Gastroesophageal sphincter (tissue), 3 donors: ENCODE results near the gene HPS4.

ENCODE experiments used
- EP300 ChIP-seq: sonication (generic); formaldehyde crosslinking; IDR thresholded peaks from one replicate; pipeline ENCODE4 v1.6.1; 2017; ENCODE audit warnings: antibody characterized with exemption, mild to moderate bottlenecking
- POLR2AphosphoS5 ChIP-seq: sonication (generic); formaldehyde crosslinking; IDR thresholded peaks from one replicate; pipeline ENCODE4 v1.6.1; 2017; ENCODE audit warnings: antibody characterized with exemption
- TF ChIP-seq, protein P1 (sequence below), 4 experiments: fragments of 200-600 bp in 2 of 4; fragments of 450-650 bp in 2 of 4; sonication (generic) in 1 of 4; IDR thresholded peaks; one replicate each; pipeline ENCODE4 v1.5.1; 2017 to 2019; ENCODE audit warnings: antibody characterized with exemption in 4 of 4, mild to moderate bottlenecking in 2 of 4, moderate library complexity in 2 of 4

DNA sequence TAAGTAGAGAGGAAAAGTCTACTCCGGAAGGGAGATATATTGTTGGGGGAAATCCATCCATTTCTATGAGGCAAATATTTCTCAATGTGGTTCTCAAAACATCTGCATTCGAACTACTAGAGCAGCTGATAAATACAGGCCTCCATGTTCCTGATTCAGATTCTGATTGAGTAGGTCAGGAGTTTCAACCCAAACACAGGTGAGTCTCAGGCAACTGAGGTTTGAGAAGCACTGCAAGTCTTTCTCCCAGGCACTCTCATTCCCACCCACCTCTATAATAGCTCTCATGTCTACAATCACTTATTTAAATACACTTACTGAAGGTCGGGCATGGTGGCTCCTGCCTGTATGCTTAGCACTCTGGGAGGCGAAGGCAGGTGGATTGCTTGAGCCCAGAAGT lies 69.2 kb downstream of the HPS4 start:
- TF ChIP-seq, protein P1, sequence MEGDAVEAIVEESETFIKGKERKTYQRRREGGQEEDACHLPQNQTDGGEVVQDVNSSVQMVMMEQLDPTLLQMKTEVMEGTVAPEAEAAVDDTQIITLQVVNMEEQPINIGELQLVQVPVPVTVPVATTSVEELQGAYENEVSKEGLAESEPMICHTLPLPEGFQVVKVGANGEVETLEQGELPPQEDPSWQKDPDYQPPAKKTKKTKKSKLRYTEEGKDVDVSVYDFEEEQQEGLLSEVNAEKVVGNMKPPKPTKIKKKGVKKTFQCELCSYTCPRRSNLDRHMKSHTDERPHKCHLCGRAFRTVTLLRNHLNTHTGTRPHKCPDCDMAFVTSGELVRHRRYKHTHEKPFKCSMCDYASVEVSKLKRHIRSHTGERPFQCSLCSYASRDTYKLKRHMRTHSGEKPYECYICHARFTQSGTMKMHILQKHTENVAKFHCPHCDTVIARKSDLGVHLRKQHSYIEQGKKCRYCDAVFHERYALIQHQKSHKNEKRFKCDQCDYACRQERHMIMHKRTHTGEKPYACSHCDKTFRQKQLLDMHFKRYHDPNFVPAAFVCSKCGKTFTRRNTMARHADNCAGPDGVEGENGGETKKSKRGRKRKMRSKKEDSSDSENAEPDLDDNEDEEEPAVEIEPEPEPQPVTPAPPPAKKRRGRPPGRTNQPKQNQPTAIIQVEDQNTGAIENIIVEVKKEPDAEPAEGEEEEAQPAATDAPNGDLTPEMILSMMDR (IDR thresholded peaks at IDR 0.05), result no peak
- TF ChIP-seq POLR2AphosphoS5 (no peak), EP300 (no peak)
